Sigmoid colon (tissue), 4 donors: Measurements from ENCODE around the gene C6orf58.

ENCODE experiments used
- CTCF ChIP-seq, 4 experiments: fragments of 450-650 bp in 3 of 4; fragments of 200-600 bp in 1 of 4; IDR thresholded peaks; one replicate each; pipeline ENCODE4 v1.5.1; 2016 to 2019; ENCODE audit warnings: antibody characterized with exemption in 4 of 4, mild to moderate bottlenecking in 3 of 4, moderate library complexity in 2 of 4
- POLR2A ChIP-seq, 2 donors: fragments of 450-650 bp; IDR thresholded peaks; one replicate each; pipeline ENCODE4 v1.6.1; 2016; ENCODE audit warnings: antibody characterized with exemption in 2 of 2, mild to moderate bottlenecking in 2 of 2, moderate library complexity in 2 of 2
- POLR2AphosphoS5 ChIP-seq, 4 donors: sonication (generic); formaldehyde crosslinking; IDR thresholded peaks; one replicate each; pipeline ENCODE4 v1.6.1; 2017; ENCODE audit warnings: antibody characterized with exemption in 4 of 4

GRCh38 chr6:127561660-127562059 lies 15.3 kb upstream of the C6orf58 start:
- TF ChIP-seq CTCF (IDR thresholded peaks at IDR 0.05) (no peak), POLR2A (IDR thresholded peaks at IDR 0.05) (no peak), POLR2AphosphoS5 (IDR thresholded peaks at IDR 0.05) (no peak)
